Kidney tubule cell (primary cell): ENCODE data around the gene SMARCD2.
"Not testable (repeated sequence)": the region's sequence is repeated elsewhere in the genome, so short reads cannot be mapped to it uniquely, and the experiment has no call there.

ENCODE experiments used
- DNase-seq: peaks from one replicate; pipeline ENCODE4 v3.0.0-alpha.2; 2018; ENCODE audit warnings: low spot score

SMARCD2 gene

DNA sequence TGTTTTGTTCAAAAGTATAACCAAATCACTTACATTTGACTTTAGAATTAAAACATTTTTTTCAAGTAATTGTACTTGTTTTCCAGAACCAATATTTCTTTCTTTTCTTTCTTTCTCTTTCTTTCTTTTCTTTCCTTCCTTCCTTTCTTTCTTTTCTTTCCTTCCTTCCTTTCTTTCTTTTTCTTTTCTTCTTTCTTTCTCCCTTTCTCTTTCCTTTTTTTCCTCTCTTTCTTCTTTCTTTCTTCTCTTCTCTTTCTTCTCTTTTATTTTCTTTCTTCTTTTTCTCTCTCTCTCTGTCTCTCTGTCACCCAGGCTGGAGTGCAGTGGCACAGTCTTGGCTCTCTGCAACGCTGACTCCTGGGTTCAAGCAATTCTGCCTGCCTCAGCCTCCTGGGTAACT lies 41.7 kb downstream of the SMARCD2 start:
- DNase-seq: no peak

DNA sequence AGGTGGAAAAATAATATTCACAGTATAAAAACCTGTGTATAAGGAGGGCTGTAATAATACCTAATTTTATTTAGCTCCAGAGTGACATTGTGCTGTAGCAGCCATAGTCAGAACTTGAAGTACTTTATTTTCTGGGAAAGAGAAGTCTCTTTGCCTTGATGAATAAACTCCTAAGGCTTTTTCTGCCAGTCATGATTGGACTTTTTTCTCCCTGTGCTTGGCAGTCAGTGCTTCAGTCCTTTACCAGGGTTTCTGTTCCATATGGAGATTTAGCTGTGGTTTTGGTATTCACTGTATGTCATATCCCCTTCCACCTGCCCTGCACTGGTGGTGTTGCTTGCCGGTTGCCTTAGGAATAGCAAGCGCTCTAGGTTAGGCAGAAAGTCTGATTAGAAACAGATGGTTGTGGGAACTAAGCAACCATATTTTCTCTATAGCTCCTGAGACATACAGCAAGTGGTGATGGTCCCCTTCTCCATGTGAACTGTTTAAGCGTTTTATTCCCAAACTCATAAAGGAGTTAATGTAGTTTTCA lies 43.8 kb downstream of the SMARCD2 start:
- no peak for DNase-seq

DNA sequence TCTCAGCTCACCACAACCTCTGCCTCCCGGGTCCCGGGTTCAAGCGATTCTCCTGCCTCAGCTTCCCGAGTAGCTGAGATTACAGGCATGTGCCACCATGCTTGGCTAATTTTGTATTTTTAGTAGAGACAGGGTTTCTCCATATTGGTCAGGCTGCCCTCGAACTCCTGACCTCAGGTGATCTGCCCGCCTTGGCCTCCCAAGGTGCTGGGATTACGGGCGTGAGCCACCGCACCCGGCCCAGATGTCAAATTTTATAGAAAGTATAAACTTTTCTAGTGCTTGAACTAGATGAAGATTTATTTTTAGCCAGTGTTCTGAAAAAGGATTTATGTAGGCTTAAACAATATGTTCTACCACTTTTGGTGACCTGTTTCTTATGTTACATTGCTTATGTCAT lies 46.1 kb downstream of the SMARCD2 start:
- DNase-seq: not testable (repeated sequence)

DNA sequence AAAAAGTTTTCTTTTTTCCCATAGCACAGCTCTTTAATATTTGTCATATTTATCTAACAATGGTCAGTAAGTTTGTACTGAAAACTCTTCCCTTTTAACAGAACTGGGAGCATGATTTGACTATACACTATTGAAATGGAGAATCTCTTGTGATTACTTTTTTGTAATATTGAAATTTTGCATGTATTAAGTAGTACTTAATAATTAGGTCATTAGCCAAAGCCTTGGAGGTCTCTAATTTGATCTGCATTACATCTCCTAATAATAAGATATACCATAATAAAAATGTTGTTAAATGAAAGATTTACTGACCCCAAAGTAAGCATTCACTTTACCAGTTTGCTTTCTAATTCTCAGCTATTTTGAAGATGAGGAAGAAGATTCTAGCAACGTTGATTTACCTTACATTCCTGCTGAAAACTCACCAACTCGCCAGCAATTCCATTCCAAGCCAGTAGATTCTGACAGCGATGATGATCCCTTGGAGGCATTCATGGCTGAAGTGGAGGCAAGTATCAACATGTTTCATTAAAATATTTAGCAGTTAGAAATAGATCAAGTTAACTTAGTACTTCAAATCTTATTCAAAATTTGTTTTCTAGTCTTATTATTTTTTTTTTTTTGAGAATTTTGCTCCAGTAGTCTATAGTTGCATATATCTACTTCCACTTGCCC lies 50.3 kb downstream of the SMARCD2 start:
- no peak for DNase-seq

DNA sequence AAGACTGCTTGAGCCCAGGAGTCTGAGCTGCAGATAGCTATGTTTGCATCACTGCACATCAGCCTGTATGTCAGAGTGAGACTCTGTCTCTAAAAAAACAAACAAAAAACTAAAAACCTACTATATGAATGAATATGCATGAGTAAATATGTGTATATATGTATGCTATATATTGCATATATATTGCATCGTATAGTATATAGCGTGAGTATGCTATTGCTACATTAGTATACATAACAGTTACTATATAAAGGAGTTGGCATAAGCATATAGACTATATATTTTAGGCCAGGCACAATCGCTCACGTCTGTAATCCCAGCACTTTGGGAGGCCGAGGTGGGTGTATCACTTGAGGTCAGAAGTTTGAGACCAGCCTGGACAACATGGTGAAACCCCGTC lies 52.4 kb downstream of the SMARCD2 start:
- DNase-seq: no peak

DNA sequence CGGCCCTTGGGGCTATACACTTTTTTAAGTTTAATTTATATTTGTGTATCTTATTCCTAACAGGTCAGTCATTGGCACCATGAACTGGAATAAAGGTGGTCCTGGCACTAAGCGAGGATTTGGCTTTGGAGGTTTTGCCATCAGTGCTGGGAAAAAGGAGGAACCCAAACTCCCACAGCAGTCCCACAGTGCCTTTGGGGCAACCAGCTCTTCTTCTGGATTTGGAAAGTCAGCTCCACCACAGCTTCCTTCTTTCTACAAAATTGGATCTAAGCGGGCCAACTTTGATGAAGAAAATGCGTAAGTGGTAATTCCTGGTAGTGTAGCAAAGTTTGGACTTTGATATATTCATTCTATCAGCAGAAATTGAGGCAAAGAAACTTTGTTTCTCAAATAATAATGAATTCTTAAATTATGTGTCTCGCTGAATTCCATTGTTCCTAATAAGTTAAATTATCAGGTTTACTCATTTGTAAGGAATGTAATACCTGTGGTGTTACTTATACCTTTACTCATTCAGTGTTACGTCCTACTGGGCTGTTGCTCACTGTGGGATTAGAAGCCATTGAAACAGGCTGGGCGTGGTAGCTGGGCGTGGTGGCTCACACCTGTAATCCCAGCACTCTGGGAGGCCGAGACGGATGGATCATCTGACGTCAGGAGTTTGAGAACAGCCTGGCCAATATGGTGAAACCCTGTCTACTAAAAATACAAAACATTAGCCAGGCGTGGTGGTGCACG lies 55.3 kb downstream of the SMARCD2 start:
- peak; percentile 44 for DNase-seq

DNA sequence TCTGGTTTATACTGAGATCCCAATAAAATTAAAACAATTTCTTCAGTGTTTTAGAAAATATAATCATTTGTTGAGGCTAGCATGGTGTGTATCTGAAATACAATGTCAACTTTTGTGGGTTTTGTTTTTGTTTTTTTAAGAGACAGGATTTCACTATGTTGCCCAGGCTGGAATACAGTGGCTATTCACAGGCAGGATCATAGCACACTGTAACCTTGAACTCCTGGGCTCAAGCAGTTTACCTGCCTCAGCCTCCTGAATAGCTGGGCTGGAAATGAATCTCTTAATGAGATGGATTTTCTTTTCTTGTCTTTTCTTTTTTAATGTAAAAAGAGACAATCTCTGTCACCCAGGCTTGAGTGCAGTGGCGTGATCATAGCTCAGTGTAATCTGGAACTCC lies 56.4 kb downstream of the SMARCD2 start:
- DNase-seq: no peak

DNA sequence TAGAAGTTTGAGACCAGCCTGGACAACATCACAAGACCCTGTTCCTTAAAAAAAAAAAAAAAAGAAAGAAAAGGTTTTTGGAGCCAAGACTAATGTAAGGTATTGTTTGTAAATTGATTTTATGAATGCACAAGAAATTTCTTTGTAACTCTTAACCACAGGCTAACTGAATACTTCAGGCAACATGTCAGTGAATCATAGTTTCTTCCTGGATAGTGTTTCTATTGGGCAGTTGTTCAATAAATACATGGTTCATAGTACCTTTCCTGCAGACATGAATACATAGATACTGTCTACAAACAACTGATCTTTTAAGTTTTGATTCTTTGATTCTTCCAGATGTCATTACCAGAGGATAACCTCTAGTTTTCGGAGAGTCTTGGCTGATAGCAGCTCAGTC lies 56.9 kb downstream of the SMARCD2 start:
- peak; percentile 58 for DNase-seq

DNA sequence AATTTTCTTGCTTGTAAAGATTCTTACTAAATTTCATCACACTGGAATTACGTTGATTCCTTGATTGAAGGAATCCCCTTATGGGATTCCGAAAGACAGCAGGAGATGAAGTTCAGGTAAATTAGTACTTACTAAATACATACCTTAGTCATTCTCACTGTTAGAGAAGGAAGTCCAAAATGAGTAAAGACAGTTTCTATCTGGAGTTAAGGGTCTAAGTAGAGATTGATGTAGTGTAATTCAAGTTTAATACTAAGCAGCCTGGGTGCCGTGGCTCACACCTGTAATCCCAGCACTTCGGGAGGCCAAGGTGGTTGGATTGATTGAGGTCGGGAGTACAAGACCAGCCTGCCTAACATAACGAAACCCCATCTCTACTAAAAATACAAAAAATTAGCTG lies 59.0 kb downstream of the SMARCD2 start:
- no peak for DNase-seq
